ENCODE measurements around the gene MOCS3.
"Not testable (repeated sequence)": the region's sequence is repeated elsewhere in the genome, so short reads cannot be mapped to it uniquely, and the experiment has no call there.

MOCS3 gene

DNA sequence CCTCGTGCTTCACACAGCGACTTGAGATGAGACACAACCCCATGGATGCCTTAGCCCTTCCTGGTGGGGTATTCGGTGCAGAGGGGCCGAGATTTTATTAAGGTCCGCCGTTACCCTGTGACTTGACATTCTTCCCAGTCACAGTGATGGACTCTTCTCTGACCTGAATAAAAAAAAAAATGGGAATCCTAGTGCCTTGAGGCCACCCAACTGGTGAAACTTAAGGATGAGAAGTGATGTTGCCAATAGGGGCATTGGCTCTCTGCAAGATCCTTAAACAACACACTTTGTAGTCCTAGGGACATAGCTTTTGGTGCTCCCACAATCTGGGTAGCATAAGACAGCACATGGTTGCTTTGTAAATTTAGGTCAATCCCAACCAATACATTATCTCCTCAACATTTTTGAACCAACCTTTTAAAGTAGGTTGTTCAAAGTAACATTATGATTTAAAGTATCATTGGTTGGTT, 26.6 kb upstream of the MOCS3 start:
- no peak for DNase-seq

DNA sequence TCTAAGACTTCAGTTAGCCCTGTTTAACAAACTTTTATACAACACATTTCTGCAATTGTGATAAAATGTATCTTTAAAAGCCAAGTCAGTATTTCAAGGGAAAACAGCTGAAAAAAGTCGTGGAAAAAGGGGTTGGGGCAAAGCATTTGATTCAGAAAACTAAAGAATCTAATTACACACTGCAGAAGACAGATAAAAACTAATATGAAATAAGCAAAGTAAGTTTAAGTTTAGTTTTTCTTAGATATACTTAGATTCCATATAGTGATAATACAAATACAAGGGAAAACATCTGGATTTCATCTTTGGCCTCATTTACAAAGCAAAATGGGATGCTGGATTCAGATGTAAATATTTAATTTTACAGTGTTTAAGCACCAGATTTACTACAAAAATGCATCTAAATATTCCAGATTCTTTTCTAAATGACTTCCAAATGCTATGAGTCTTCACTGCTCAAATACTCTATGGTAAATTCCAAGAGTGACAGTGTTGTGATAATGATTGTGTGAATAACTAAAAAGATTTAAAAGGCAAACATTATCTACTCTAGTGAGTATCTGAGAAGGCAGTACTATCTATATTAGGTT, 25.8 kb upstream of the MOCS3 start:
- DNase-seq: peak; percentile 43

DNA sequence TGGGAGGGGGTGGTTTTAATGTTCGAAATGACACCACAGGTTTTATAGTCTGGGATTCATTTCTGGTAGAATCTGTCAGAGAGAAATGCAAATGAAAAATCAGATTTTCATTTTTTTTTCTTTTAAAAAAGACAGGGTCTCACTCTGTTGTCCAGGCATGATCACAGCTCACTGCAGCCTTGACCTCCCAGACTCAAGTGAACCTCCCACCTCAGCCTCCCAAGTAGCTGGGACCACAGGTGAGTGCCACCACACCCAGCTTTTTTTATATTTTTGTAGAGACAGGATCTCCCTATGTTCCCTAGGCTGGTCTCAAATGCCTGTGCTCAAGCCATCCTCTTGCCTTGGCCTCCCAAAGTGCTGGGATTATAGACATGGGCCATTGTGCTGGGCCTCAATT, 25.0 kb upstream of the MOCS3 start:
- no peak for DNase-seq

DNA sequence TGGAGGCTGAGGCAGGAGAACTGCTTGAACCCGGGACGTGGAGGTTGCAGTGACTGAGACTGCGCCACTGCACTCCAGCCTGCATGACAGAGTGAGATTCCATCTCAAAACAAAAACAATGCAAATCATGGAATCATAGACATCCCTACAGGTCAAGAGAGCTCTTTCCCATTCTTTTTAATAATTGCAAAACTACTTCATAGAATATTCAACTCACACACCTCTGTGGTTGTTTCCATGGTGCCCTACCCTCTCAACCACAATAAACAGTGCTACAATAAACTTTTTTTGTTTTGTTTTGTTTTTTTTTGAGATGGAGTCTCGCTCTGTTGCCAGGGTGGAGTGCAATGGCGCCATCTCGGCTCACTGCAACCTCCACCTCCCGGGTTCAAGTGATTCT, 15.5 kb upstream of the MOCS3 start:
- no peak for DNase-seq

DNA sequence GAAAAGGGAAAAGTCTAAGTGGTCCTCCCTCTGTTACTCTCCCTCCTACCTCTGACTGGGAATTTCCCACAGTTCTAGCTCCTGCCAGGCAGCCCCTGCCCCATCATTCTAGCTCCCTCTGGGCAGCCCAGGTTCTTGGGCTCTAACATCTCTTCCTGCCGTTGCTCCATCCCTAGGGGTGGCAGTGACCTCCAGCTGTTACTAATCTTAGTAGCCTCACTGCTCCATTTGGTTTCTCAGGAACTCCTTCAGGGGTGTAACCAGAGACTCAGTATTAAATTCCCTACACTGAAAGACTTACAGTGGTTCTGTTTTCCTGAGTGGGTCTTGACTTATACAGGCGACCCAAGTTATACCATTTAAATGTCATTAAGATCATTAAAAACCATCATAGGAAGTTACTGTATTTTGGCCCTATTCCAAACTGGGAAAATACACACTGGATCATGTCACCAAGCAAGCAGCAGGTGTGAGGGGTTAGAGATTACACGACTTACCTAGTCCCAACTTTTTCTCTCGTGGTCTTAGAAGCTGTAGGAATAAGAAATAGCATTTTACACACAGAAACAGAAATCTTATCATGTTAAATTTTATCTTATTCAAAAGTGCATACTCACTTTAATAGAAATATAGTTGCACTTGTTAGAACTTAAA, 10.4 kb upstream of the MOCS3 start:
- no peak for DNase-seq

DNA sequence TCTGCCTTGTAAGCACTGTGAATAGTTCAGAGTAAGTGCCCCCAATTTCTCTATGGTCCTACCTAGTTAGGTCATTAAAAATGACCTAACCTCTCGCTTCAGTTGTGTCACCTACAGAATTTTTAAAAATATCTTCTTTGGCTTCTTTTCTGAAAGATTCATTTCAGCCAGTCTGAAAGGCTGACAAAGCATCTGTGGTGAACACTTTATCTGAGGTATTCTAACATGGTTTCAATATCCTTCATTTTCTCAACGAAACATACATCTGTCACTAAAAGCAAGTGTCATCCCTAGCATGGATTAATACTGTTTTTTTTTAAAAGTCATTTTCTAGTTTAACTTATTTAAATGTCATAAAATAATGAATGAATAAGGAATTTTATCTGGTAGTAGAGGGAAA, 5.4 kb upstream of the MOCS3 start:
- DNase-seq: no peak

DNA sequence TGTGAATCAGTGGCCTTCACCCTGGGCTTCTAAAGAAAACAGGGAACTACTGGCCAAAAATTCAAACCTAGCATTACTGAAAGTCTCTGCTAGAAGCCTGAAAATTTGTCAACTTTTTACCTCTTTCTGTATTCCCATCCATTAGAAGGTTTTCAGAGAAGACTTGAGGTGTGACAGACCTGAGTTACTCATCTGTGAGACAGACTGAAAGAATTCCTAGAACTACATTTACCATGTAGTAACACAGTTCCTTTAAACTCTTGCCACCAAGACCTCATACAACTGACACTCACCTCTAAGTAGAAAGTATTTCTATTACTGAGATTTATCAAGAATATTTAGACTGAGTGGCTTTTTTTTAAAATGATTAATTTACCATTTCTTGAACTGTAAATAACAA, 4.8 kb upstream of the MOCS3 start:
- no peak for DNase-seq

DNA sequence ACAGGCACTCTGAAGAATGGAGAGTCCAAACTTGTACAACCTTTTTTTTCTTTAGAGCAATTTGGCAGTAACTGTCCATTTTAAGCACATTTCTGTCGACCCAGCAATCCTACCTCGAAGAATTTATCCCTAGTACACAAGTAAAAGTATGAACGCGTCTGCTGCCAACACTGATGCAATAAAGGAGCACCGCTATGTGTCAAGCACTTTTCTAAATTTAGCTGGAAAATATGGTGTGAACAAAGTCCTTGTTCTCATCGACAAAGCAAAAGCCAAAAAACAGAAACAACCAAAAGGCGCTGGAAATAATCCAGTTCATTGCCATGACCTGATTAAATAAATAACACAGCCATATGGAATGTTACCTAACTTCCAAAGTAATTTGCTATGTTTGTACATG, 1.3 kb upstream of the MOCS3 start:
- DNase-seq: peak; percentile 27

DNA sequence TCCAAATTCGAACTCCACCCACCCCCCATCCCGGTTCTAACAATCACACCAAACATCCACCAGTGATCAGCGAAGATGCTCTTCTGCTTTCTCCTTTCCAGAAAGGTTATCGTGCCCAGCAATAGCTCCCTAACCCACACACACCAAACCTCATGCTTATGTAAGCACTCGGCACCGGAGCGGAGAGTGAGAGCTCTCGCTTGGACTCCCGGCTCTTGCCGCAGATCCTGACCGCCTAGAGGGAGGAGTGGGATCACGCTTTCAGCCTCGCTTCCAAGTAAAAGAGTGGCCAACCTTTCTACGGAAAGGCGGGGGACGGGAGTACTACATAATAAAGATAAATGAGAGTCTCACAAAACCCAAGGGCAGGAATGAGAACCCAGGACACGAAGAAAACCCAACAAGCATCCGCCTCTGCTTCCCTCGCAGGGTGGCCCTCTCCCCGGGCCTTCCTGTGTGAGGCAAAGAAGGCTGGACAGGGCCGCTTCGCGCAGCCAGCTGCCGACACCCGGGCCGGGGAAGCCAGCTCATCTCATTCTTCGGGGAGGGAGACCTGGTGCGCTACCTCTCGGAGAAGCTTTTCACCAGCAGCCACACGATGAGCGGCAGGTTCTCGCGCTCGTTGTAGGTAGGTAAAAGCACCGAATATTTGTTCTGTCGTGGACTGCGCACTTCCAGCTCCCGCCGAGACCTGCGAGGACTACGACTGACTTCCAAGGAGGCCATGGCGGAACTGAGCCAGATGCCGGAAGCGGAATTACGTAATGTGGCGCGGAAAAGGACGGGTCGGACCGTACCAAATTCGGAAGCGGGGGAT, 612 bp upstream of the MOCS3 start, which contains the start of gene DPM1:
DPM1 (minus strand) TSS at position 735 of the 817 bp plus-strand sequence; CDS start at position 726, 9 bp downstream.
- peak; percentile 90 for DNase-seq

DNA sequence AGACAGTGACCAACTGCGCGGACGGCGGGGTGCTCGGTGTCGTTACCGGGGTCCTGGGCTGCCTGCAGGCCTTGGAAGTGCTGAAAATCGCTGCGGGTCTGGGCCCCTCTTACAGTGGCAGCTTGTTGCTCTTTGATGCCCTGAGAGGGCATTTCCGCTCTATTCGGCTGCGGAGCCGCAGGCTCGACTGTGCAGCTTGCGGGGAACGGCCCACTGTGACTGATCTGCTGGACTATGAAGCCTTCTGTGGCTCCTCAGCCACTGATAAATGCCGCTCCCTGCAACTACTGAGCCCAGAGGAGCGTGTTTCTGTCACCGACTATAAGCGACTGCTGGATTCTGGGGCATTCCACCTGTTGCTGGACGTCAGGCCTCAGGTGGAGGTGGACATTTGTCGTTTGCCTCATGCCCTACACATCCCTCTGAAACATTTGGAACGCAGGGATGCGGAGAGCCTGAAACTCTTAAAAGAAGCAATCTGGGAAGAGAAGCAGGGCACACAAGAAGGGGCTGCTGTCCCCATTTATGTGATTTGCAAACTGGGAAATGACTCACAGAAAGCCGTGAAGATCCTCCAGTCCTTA, 1.0 kb downstream of the MOCS3 start:
- DNase-seq: no peak

DNA sequence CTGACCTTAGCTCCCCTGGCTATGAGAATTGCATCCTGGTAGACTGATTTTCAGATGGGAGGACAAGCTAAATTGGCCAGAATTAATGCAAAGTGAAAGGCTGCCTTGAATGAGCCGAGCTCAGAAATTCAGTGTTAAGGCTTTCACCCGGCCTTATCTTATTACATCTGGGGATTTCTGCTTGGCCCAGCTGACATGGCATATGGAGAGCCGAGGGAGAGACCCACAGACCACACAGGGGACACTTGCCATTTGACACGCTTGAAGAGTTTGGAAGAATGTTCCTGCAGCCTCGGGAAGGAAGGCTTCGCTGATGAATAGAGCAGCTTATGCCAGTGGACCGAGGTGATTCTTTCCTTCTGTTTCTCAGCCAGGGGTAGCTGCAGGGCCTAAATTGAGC, 9.0 kb downstream of the MOCS3 start:
- no peak for DNase-seq

DNA sequence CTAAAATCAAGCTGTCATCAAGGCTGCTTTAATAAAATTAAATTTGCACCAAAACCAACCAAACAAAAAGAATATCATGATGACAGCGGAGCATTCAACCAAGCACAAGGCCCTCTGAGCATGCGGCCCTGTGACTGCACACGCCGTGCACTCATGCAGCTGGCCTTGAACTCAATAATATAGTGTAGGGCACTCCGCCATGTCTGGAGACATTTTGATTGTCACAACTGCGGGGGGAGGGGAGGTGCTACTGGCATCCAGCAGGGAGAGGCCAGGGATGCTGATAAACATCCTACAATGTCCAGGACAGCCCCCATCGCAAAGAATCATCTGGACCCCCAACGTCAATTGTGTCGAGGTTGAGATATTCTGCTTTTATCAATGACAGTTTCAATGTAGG, 9.7 kb downstream of the MOCS3 start:
- no peak for DNase-seq

DNA sequence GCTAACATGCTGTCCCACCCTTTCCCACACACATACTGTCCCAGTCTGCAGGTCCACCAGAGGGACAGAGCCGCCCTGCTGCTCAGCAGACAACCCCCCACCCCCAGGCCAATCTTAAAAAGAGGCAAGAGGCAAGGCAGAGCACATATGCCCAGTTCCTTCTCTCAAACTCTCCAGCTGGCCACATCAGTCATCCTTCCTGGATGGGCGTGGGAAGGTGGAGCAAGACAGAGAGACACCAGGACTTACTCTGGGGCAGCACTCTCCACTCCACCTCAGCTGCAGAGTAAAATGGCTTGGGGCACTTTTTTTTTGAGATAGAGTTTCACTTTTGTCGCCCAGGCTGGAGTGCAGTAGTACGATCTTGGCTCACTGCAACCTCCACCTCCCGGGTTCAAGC, 10.8 kb downstream of the MOCS3 start:
- no peak for DNase-seq

DNA sequence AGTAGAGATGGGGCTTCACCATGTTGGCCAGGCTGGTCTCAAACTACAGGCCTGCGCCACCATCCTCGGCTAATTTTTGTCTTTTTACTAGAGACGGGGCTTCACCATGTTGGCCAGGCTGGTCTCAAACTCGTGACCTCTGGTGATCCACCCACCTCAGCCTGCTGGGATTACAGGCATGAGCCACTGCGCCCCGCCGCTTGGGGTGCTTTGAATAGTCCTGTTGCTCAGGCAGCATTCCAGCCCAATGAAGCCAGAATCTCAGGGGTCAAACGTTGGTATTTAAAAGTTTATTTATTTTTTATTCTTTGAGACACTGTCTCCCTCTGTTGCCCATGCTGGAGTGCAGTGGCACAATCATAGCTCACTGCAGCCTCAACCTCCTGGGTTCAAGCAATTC, 11.3 kb downstream of the MOCS3 start:
- DNase-seq: no peak

DNA sequence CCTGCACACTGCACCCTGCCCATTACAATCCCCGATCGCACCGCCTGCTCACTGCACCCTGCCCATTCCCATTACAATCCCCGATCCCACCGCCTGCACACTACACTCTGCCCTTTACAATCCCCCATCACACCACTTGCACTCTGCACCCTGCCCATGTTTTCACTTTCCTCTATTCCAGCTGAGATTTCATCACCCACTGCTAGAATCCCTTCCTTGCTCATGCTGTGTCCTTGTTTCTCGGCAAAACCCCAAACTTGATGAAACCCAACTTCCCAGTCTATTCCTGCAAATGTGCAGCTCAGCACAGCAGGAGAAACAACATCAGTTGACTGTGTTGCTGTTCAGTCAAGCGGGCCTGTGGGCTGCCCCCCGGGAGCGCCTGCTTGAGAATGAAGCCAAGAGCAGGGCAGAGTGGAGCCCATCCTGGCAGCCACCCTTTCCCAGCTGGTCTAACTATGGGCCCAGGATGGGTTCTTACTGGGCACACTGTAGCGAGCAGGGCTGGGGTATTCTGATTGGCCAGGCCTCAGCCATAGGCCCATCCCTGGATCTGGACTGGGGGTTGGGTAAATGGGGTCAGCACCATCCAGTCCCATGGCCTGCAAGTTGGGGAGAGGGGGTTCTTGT, 17.2 kb downstream of the MOCS3 start:
- no peak for DNase-seq

DNA sequence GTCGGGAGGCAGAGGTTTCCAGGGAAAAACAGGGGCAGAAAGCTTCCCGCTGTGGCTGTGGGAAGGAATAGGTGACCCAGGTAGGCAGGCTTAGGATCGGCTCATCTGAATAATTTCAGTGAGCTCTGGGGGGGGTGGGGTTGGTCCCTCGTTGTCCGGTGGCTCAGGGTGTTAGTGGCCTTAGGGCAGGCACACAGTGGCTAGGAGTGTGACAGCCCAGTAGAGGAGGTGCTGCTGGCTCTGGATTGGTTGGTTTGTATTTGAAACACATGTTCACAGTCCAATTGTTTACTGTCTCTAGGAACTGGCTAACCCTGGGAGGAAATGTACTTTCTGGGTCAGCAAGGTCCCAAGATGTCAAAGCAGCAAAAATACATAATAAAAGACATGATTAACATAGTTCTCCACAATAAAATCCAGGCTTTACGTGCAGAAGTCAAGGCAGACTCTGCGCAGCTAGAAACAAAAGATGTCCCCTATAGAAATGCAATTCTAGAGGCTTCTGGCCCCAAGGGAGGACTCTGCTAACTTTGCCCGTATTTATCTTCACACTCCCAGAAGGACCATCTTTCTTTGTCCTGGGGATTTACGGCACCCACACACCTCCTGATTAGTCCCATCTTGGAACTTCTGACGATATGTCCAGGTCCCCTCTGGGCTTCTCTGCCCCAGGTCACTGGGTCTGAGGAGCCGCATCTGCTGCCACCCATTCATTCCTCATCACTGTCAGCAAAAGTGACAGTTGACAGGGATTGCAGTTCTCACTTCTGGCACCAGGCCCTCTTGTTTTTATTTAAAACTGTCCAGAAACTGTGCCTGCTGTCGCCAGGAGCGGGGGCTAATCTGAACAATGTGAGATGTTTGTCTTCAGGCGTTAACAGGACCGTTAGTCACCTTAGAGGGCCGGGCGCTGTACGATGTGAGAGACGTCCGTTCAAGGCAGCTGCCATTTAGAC, 18.7 kb downstream of the MOCS3 start:
- DNase-seq: peak; percentile 36

DNA sequence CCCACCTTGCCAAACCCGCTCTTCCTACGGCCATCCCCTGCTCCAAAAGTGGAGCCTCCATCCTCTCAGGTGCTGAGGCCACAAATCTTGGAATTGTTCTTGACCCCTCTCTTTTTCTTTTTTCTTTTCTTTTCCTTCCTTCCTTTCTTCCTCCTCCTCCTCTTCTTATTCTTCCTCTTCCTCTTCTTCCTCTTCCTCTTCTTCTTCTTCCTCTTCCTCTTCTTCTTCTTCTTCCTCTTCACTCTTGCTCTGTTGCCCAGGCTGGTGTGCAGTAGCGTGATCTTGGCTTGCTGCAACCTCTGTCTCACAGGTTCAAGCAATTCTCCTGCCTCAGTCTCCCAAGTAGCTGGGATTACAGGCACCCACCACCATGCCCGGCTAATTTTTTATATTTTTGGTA, 19.9 kb downstream of the MOCS3 start:
- not testable (repeated sequence) for DNase-seq

DNA sequence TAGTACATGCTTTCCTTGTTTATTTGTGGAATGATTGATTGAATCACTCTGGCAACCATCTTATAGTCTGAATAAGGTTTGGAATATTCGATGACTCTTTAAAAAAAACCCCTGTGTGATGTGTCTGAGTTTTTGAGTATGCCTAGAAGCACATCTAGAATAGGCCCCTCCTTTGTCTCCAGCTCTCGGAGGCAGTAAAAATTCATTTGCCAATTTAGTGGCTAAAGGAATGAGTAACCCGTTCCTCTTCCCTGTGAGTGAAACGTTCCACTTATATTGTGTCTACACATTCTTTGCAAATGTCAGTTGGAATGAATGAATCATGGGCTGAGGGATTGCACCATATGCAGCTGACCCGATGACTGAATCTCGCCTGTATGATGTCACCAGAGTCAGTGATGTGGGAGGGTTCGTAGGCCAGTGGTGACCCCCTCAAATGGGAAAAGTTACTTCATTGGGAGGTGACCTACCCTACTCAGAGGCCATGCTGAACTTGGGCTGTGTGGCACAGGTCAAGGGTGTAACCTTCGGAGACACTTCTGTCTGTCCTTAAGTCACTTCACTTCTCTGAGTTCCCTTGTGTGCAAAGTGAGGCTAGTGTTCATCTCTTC, 21.6 kb downstream of the MOCS3 start:
- peak; percentile 99 for DNase-seq

DNA sequence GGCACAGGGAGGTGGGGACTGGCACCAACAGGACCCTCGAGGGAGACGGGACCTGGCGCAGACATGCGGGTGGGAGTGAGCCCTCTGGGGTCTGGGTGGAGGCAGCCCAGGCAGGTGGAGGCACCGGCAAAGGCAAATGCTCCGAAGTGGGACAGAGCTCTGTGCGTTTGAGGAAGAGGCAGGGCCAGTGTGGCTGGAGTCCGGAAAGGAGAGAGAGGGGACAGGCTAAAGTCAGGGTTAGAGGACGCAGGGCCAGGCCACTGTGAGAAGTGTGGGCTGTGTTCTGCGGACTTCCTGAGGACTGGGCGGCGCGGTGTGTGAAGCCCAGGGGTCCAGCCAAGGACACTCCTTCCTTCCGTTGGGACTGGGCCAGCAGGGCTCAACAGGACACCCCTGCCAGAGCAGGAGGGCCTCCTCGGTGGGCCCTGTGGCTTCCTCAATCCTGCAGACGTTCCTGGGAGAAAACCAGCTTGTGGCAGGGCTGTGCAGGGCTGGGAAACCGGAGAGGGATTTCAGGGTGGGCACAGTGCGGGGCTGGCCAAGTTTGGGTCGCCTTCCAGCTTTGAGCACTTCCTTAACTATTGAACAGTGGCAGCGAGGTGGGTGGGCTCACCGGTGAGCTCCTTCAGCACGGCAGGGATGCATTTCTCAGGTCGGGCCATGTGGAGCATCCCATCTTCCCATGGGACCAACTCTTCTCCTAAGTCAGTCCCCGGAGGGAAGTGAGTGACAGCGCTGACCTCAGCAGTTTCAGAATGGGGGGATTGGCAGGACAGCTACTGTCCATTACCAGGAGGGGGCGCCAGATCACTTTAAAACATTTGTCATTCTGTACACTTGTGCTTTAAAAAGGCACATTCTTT, 22.5 kb downstream of the MOCS3 start:
- peak; percentile 75 for DNase-seq

DNA sequence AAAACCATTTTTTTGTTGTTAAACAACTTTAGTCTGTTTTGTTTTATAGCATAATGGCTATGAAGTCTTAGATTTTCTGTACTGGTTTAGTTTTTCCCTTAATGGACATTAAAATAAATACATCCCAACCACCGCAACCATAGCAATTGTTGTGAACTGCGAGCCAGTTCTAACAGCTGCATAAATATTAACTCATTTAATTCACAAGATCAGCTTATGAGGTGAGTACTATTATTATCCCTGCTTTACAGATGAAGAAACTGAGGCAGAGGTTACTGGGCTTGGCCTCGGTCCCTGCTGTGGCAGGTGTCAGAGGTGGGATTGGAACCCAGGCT, 23.1 kb downstream of the MOCS3 start:
- DNase-seq: no peak

DNA sequence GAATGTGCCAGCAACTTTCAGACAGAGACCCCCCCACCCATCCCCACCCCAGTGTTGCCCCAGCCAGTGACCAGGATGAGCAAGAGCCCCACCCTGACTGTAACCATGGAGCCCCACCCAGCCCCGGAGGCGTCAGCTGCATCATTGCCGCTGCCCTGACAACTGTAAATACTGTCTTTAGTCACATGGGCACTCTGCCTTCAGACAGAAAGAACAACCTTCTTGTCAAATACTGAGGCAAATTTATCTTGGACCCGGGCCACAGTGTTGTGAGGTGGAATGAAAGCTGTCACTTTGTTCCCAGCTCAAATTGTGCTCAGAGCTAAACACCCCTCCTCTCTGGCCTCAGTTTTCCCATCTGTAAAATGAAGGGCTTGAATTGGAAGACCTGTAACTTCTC, 23.7 kb downstream of the MOCS3 start:
- DNase-seq: peak; percentile 46

Measured in fibroblast of skin of right biceps (primary cell).